ENCODE results near the gene OR5K2. TPM values are rescaled to one million over a fixed set of nuclear protein-coding genes. Genes with fewer than 3 reads are reported as not detected.

OR5K2 gene
- total RNA-seq = not detected
- long read RNA-seq = 0 reads

DNA sequence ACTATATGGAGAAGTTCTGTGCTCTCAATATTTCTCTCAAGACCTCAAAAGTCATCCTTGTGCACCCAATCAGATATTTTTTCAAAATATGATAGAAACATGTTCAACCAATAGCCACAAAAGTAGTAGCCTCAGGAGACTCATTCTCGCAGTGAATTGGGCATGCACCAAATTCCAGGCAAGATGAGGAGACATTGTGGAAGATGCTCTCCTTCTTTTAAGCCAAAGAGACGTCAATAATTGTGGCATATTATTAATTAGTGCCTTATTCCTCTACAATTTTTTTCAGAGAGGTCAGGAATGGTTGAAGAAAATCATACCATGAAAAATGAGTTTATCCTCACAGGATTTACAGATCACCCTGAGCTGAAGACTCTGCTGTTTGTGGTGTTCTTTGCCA is at the start of gene OR5K2:
Gene OR5K2 (plus strand): TSS at position 301 of the 400 bp plus-strand sequence. CDS start 0 bp downstream, at position 301.
- H3K36me3 ChIP-seq = no peaks in the 10 kb centered on the region
- no peak for DNase-seq
- intact Hi-C loops (cut with micrococcal nuclease) = no loop called here
- no peaks in the 10 kb centered on the region for H3K27me3 ChIP-seq (ENCODE audit: low read depth)
- no peaks in the 10 kb centered on the region for H3K4me1 ChIP-seq
- no peak within 1 kb of the TSS for H3K4me3 ChIP-seq
- no peaks in the 10 kb centered on the region for H3K9me3 ChIP-seq (replicated peaks)
- TF ChIP-seq, protein P1, sequence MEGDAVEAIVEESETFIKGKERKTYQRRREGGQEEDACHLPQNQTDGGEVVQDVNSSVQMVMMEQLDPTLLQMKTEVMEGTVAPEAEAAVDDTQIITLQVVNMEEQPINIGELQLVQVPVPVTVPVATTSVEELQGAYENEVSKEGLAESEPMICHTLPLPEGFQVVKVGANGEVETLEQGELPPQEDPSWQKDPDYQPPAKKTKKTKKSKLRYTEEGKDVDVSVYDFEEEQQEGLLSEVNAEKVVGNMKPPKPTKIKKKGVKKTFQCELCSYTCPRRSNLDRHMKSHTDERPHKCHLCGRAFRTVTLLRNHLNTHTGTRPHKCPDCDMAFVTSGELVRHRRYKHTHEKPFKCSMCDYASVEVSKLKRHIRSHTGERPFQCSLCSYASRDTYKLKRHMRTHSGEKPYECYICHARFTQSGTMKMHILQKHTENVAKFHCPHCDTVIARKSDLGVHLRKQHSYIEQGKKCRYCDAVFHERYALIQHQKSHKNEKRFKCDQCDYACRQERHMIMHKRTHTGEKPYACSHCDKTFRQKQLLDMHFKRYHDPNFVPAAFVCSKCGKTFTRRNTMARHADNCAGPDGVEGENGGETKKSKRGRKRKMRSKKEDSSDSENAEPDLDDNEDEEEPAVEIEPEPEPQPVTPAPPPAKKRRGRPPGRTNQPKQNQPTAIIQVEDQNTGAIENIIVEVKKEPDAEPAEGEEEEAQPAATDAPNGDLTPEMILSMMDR (IDR thresholded peaks at IDR 0.05; ENCODE audit: borderline replicate concordance) = no peak
- no peak within 1 kb of the TSS for H3K27ac ChIP-seq (replicated peaks)

DNA sequence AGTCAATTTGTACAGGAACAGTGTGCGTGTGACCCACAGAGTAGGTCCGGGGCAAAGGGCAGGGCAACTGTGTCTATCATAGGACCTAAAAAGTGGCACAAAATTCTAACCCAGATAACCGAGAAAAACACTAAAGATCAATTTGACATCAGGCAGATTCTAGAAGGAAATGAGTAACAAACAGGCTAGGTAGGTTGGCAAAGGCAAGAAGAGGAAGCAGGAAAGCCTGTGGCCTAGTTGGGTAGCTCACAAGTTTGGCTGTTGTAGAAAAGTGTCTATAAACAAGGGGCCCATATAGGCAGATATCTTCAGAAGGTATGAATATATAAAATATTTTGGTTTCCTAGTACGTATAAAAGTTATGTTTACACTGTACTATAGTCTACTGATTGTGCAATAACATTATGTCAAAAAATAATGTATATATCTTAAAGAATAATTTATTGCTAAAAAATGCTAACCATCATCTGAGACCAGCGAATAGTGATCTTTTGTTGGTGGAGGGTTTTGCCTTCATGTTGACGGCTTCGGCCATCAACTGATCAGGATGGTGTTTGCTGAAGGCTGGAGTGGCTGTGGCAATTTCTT is 47.8 kb upstream of the OR5K2 start:
- DNase-seq = no peak
- Histone ChIP-seq H3K27me3 (ENCODE audit: low read depth) (no peaks in the 10 kb centered on the region), H3K4me1 (no peaks in the 10 kb centered on the region), H3K4me3 (no peak overlapping the region), H3K36me3 (no peaks in the 10 kb centered on the region), H3K27ac (replicated peaks) (no peak overlapping the region), H3K9me3 (replicated peaks) (no peaks in the 10 kb centered on the region)
- TF ChIP-seq, protein P1 (IDR thresholded peaks at IDR 0.05; ENCODE audit: borderline replicate concordance) = no peak
- intact Hi-C loops (cut with micrococcal nuclease) = no loop called here

DNA sequence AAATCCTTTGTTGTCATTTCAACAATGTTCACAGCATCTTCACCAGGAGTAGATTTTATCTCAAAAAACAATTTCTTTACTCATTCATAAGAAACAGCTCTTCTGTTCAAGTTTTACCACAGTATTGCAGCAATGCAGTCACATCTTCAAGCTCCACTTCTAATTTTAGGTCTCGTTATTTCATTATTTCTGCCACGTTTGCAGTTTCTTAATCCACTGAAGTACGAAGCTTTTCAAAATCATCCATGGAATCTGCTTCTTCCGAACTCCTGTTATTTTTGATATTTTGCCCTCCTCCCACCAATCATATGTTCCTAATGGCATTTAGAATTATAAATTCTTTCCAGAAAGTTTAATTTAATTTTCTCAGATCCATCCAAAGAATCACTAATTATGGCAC is 47.1 kb upstream of the OR5K2 start:
- Histone ChIP-seq H3K36me3 (no peaks in the 10 kb centered on the region), H3K4me1 (no peaks in the 10 kb centered on the region), H3K9me3 (replicated peaks) (no peaks in the 10 kb centered on the region), H3K4me3 (no peak overlapping the region), H3K27ac (replicated peaks) (no peak overlapping the region), H3K27me3 (ENCODE audit: low read depth) (no peaks in the 10 kb centered on the region)
- intact Hi-C loops (cut with micrococcal nuclease) = no loop called here
- no peak for DNase-seq
- TF ChIP-seq, protein P1 (IDR thresholded peaks at IDR 0.05; ENCODE audit: borderline replicate concordance) = no peak

DNA sequence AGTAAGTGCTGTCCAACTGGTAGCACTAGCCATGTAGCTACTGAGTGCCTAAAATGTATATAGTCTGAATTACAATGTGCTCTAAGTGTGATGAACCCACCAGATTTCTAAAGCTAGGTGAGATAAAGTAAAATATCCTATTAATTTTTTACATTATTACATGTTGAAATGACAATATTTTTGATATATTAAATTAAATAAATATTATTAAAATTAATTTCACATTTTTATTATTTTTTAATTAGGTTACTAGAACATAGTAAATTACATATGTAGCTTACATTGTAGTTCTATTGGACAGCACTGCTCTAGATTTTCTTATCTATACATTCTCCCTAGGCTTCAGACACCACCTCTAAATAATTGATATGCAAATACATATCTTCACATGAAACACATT is 43.7 kb upstream of the OR5K2 start:
- Histone ChIP-seq H3K9me3 (replicated peaks) (peaks cover 15% of the 10 kb centered on the region), H3K4me1 (no peaks in the 10 kb centered on the region), H3K36me3 (no peaks in the 10 kb centered on the region), H3K4me3 (no peak overlapping the region), H3K27me3 (ENCODE audit: low read depth) (no peaks in the 10 kb centered on the region), H3K27ac (replicated peaks) (no peak overlapping the region)
- no peak for DNase-seq
- TF ChIP-seq, protein P1 (IDR thresholded peaks at IDR 0.05; ENCODE audit: borderline replicate concordance) = no peak
- intact Hi-C loops (cut with micrococcal nuclease) = no loop called here

DNA sequence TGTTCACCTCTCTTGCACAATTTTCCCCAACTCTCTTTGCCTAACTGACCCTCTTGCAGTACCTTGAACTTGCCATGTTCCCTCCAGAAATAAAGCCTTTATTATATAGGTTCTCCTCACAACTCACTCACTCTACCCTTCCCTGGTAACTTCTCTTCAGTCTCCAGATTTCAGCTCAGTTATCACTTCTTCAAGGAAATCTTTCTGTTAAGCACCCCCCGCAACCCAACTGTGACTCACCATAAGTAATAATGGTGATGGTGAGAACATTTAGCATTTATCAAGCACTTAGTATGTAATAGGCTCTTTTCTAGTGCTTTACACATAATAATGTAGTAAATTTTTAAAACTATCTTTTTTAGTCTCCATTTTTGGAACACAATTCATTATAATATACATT is 42.6 kb upstream of the OR5K2 start:
- no peak overlapping the region for H3K27ac ChIP-seq (replicated peaks)
- no peak for DNase-seq
- TF ChIP-seq, protein P1 (IDR thresholded peaks at IDR 0.05; ENCODE audit: borderline replicate concordance) = no peak
- H3K9me3 ChIP-seq (replicated peaks) = peaks cover 25% of the 10 kb centered on the region
- no peaks in the 10 kb centered on the region for H3K27me3 ChIP-seq (ENCODE audit: low read depth)
- H3K4me3 ChIP-seq = no peak overlapping the region
- H3K36me3 ChIP-seq = no peaks in the 10 kb centered on the region
- no peaks in the 10 kb centered on the region for H3K4me1 ChIP-seq
- intact Hi-C loops (cut with micrococcal nuclease) = no loop called here
